GM19324 (cell line): ENCODE measurements around the gene C15orf39.
"Not testable (repeated sequence)": the region's sequence is repeated elsewhere in the genome, so short reads cannot be mapped to it uniquely, and the experiment has no call there.

Source experiments
- ATAC-seq: cut with Tn5 transposase; IDR thresholded peaks from one replicate; pipeline ENCODE4 v1.9.1; 2021; ENCODE audit warnings: mild to moderate bottlenecking, moderate library complexity; ENCODE audit not compliant: unreplicated experiment, low FRiP score

The C15orf39 gene

DNA sequence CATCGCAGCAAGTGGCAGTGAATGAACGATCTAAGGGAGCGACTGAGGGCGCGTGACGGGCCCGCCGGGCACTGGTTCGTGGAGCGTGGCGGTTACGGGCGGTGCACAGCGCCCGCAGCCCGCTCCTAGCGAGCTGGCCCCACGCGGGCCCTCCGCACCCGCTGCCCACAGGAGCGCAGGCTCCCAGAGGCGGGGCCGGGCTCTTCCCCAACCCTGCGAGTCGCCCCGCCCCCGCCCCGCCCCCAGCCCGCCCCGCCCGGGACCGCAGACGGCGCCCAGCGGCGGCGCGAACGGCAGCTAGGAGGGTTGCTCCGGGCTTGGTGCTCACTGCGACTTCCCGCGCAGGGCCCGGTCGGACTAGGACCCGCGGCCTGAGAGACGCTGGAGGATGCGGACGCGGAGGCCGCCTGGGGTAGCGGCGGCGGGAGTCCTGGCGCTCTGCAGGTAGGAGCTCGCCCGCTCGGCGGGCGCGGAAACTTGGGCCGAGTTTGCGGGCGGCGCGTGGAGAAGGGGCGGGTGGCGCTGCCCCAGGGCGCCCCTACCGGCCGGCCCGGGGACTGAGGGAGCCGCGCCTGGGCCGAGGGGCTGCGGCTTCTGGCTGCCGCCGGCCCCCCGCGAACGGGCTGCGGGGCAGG is at the start of gene C15orf39:
TSS of gene C15orf39 (plus strand) at position 267 of the 635 bp plus-strand sequence. CDS start 4,167 bp downstream, outside the sequence.
- peak; percentile 67 for ATAC-seq

DNA sequence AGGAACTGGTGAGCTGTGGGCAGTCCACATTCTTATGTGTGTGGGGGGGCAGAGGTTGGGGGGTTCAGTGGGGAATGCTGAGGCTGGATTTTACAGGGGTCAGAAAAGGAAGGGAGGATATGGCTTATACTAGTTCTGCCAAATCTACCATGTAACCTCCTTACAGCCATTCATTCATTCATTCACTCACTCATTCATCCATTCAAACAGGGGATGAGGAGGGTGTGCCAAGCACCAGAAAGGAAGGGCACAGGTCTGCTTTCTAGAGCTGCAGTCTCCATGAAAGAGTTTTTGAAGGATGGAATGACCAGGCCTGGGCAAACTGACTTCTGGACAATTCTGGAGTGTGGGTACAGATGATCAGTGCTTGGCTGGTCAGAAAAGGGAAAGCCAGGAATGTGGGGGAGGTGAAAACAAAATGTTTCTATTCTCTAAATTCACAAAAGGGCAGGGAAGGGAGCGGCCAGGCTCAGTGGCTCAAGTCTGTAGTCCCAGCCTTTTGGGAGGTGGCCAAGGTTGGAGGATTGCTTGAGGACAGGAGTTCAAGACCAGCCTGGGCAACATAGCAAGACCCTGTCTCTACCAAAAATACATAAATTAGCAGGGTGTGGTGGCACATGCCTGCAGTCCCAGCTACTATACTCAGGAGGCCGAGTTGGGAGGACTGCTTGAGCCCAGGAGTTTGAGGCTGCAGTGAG is 49.2 kb upstream of the C15orf39 start:
- no peak for ATAC-seq

DNA sequence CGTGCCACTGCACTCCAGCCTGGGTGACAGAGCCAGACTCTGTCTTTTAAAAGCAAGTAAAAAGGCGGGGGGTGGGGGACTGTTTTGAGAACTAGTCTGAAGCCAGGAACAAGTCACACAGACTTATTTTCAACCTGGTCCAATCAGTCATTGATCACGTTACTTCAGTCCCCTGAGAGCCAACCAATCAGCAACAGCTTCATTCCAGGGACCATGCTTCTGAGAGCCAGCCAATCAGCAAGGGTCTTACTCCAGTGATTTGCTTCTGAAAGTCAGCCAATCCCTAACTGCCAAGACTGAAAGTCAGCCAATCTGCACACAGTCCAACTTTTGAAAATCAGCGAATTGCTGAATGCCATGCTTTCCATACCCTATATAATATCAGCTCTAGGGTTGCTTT is 48.6 kb upstream of the C15orf39 start:
- ATAC-seq, result no peak

DNA sequence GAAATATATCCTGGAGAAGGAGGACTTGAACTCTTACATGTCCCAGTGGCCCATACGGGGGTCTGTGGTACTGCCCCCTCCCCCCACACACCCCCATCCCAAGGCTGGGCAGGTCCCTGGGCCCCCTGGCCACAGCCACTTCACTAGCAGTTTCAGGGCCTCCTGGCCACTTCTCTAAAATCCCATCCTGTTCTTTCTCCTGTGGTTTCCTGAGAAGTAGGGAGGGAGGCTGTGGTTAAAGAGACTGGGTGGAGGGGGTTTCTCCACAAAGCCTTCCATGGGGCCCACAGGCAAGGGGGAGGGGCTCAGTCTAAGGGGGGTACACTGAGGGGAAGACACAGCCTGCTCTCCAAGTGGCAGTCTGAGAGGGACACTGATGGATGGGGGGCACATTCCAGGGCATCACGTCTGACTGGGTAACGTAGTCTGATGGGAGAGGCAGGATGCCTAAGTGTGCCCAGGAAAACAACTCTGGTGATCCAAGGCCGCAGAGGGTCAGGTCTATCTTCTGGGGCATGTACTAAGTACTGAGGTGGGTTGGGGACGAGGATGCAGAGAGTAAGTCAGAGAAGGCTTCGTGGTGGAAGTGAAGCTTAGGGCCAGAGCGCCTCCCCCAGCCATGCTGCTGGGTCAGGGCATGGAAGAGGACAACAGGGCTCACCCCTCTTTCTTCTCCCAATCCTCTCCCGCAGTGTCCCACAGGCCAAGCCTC is 48.0 kb upstream of the C15orf39 start:
- no peak for ATAC-seq

DNA sequence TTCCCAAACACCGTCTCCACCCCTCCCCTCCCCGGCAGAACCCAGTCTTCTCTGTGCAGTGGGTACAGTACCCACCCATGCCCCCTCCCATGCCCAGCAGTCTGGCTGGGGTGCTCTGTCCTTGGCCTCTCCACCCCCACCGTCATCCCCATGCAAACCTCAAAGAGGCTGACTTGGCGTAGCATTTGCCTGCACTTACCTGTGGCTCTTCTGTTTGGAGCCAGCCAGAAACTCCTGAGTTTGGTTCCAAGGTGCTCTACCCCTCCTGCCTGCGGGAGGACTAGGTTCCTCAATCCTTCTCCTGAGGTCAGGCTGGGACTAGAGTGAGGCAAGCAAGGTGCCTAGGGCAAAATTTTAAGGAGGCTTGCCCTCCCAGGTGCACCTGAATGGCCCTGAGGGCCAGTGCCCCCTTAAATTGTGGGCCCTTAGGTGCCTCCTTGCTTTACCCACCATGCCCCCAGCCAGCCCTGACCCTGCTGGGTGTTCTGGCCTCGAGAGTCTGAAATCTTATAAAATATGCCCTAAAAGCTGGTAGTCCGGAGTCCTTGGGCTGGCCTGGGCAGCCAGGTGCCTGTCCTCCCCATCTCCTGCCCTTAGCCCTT is 47.1 kb upstream of the C15orf39 start:
- ATAC-seq, result no peak

DNA sequence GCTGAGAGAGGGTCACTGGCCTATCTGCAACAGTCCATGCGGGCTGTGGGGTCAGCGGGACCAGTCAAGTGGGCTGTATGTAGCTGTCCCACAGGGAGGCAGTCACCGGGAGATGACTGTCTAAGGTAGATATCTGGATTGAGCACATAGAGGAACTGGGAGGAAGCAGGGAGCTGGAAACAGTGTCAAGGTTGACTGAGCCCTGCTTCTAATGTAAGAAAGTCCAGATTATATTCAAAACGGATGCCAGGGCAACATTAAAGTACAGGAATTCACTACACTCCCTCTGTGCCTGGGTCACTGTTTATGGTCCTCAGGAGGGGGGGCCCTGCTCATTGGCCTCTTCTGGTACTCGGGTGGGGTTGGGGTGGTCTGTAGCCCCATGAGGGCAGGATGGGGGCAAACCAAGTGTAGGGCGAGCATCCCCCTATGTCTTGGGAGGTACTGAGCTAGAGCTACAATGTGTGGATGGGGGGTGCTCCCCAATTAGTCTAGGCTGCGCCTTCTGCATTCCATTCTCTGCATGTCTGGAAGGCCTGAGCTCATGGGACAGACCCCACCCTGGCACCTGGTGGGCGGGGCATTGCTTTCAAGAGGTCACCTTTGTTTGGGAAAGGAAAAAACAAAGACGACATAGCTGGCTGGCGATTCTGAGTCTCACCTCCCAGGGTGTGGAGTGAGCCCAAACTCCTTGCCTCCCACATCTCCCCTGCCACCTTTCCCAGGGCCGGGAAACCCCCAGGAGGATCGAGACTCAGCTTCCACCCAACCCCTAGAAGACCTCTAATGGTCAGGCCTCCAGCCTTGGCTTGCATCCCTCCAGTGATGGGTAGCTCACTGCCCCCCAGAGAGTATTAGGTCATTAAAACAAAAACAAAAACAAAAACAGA is 45.1 kb upstream of the C15orf39 start:
- ATAC-seq, result no peak

DNA sequence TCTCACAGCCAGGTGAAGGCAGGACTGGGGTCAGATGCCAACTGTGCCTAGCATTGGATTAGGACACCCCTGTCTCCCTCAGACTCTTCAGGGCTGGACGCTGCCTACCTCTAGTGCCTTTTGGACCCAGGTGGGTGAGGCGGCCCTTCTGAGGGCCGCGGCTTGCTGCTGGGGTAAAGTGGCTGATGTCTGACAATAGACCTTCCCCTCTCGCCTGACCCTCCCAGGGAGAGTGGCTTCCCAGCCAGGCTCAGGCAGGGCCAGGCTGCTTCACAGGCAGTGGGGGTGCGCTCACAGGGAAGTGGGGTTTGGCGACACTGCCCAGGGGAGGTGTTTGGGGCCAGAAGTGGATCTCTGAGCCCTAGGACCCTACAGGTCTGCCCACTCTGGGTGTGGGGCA is 43.3 kb upstream of the C15orf39 start:
- ATAC-seq, result no peak

DNA sequence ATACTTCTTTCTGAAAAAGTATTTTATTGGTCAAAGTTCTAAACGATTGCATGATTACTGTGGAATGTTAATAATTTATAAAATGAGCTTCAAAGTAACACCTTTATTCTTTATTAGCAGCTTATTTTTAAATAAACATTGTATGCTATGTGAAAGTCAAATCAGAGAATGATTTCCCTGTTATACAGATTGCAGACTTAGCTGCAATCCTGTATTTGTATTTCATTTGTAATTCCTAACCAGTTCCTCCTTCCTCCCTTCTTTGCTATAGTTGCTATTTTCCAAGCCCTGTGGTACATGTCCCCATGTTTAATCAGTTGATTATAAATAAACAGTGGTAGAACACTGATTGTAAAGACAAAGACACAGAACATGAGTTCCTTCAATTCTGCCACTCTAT is 42.4 kb upstream of the C15orf39 start:
- no peak for ATAC-seq

DNA sequence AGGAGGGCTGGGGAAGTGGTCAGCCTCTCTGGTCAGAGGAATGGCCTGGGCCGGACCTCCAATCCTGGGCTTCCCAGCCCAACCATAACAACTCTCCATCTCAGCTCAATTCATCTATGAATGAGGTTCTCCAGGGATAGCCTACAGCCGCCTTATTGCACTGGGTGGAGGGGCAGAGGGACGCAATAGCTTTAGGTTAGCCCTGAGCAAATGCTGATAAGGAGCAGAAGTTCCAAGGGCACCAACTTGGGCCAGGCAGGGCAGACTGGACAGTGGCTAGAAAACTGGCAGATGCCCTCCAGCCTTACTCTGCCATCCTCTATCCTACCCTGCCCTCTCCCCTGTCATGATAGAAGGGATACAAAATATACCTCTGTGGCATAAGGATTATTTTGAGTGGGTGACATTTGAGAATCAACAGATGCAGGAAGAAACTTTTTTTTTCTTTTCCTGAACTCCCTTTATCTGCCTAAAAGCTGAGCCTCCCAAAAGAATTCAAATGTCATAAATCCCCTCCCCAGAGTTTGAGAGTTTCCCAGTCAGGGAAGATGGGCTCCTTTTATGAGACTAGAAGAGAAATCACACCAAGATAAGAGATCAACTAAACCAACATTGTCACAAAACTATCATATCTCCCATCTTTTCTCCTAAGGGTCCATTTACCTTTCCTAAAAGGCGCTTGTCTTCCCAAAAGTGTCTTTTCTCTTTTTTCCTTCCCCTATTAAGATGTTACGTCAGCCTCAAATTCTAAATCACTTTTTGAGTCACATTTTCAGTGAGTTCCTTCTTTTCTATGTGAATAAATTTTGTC is 40.4 kb upstream of the C15orf39 start:
- ATAC-seq, result no peak

DNA sequence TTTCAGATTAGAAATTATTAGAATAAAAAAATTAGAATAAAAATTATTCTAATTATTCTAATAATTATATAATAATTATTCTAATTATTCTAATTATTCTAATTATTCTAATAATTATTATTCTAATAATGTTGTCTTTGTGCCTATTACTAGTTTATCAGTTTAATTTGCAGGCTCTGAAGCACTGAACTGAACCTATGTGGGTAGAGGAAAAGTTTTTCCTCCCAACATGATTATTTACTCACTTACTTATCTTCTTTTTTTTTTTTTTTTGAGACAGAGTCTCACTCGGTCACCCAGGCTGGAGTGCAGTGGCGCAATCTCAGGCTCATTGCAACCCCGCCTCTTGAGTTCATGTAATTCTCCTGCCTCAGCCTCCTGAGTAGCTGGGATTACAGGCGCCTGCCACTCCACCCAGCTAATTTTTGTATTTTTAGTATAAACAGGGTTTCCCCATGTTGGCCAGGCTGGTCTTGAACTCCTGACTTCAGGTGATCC is 39.7 kb upstream of the C15orf39 start:
- no peak for ATAC-seq

DNA sequence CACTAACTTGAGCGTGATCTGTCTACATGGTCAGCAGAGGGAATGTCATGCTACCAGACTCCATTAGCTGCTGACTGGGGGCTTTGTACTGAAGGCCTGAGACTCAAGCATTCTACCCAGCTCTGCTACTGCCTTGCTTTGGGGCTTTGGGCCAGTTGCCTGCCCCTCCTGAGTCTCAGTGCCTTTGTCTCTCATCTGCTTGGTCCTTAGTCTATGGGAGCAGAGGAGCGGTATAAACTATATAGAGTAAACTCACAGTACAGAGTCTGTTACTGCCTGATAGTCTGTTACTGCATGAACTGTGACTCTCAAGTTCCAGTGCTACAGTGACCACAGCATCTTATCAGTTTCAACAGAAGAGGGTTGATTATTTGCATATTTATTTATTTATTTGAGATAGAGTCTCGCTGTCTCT is 38.5 kb upstream of the C15orf39 start:
- ATAC-seq, result no peak

DNA sequence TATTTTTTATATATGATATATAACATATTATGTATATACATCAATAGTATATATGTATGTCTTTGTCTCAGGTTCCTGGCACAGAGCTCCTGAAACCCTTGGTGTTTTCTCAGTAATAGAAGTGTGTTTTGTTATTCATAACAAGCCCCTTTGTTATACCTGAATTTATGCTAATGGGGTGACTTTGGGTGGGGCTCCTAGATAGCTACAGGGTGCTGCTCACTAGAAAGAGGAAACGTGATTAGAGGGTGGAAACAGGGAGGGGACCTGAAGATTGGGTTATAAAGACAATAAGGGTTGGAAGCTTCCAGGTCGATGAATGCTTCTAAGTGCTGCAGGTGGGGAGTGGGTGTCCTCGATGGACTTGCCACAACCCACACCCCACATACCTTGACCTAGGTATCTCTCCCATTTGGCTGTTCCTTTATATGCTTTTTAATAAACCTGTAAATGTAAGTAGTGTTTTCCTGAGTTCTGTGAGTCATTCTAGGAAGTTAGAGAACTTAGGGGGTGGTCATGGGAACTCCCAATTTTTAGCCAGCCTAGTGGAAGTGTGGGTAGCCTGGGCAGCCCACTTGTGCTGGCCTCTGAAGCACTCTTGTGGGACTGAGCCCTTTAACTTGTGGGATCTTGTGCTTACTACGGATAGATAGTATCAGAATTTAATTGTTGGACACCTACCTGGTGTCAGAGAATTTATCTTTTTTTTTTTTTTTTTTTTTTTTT is 36.9 kb upstream of the C15orf39 start:
- no peak for ATAC-seq

DNA sequence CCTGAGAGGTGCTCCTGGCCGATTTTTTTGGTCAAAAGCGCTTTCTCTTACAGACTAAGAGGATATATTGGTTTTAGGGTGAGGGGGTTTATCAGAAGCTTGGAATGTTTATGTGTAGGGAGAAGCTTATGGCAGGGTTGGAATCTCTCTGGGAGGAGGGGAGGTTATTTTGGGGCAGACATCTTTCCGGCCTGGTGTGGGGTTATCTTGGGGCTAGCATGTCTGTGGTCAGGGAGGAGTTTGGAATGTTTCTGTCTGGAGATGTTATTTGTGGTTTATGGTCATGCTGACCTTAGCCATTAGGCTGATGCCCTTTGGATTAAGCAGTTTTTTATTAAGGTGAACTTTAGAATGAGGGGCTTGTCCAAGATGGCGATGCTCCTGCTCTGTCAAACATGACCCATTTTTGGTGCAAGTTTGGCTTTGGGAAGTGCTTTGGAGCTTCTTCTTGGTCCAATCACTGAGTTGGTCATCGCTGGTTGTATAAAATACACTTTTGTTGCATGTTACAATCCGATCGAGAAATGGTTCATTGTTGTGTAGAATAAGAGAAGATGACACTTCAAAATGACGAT is 35.1 kb upstream of the C15orf39 start:
- ATAC-seq, result not testable (repeated sequence)

DNA sequence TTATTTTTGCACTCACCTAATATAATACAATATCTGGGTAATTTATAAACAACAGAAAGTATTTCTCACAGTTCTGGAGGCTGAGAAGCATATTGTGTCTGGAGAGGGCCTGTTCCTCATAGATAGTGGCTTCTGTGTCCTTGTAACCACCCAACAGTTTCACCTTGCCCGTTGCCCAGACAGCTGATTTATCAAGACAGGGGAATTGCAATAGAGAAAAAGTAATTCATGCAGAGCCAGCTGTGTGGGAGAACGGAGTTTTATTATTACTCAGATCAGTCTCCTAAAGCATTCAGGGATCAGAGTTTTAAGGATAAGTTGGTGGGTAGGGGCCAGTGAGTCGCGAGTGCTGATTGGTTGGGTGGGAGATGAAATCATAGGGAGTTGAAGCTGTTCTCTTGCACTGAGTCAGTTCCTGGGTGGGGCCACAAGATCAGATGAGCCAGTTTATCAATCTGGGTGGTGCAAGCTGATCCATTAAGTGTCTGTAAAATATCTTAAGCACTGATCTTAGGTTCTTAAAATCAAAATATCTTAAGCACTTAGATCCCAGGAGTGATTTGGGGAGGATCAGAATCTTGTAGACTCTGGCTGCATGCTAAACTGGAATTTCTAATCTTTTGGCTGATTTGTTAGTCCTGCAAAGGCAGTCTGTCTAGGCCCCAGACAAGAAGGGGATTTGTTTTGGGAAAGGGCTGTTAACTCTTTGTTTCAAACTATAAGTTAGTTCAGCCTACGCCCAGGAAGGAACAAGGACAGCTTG is 33.9 kb upstream of the C15orf39 start:
- ATAC-seq, result no peak

DNA sequence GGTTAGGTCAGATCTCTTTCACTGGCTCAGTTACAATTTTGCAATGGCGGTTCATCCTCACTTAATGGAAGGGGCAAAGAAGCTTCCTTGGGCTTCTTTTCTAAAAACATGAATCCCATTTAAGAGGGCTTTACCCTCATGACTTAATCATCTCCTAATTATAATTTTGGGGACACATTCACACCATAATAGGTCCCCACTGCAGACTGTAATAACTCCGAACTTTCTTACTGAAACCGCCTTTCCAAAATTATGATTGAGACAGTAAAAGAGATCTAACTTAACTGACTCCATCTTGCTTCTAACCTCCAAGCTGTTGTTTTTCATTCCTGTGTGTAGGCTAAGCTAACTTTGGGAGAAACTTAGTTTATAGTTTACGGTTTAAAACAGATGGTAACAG is 33.3 kb upstream of the C15orf39 start:
- ATAC-seq, result no peak

DNA sequence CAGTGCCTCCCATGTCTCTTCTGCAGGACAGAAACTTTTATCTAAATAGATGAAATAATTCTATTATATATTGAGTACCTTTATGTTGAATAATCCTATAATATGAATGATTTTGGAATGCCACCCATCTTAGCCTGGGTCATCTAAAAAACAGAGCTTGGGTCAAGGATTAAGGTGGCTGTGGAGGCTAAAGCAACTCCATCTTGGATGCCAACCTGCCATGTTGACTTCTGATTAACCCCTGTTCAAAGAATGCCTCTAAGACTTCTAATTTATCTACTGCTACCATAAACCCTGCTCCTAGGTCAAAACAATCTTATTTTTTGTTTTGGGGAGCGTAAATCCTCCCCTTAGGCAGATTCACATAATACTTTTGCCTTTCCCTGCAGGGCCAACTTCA is 31.5 kb upstream of the C15orf39 start:
- ATAC-seq, result no peak

DNA sequence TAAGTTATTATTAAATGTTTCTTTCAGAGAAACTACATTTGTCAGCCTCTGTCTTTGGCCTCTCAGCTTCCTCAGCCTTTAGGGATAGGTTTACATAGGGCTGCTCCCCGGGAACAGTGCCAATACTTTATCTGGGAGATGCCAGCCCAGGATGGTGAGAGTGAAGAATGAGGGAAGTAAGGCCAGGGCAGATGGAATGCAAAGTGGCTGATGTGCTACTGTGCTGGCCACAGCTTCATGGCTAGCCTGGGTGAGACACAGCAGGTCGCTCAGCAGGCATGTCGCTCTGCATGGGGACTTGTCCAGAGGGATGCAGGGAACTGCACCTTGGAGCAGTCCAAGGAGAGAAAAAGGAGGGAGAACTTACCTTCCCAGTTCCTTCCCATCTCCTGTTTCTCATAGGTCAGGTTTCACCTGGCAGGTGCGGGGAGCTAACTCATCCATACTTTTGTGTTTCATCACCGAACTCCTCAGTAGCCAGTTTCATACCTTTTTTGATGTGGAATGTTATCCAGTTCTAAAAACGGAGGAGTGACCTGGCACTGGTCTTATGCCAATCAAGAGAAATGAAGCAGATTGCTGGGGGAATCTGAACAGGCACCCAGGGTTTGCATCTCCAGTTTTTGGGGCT is 30.9 kb upstream of the C15orf39 start:
- no peak for ATAC-seq
